OCI-LY1 (cell line): ENCODE results near the gene OCIAD2.

Source experiments
- CTCF ChIP-seq: fragments of 200-600 bp; sonication (generic), shearing (Covaris generic); IDR thresholded peaks from 2 replicates; pipeline ENCODE4 v1.5.1; 2017; ENCODE audit warnings: mild to moderate bottlenecking, antibody characterized with exemption, low read length, moderate library complexity, mixed read lengths
- EZH2 ChIP-seq: fragments of 200-600 bp; sonication (generic), shearing (Covaris generic); IDR thresholded peaks from 2 replicates; pipeline ENCODE4 v1.8.0; 2017; ENCODE audit warnings: borderline replicate concordance, mixed run types, mild to moderate bottlenecking, antibody characterized with exemption, low read length, moderate library complexity, mixed read lengths

DNA sequence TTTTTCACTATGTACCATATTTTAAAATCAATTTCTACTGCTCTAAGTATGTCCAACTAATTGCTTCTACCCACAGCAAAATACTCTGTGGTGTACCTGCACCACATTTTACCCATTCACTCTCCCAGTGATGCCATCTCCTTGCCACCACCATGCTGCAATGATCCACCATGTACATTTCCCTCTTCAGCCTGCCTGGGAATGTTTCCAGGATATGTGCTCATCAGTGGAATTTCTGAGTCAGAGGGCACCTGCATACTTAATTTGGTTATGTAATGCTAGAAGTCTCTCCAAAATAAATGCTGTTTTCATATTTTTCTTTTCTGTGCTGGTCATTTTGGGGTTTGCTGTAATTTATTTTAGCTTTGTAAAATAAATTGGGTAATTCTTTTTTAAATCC lies 33.2 kb upstream of the OCIAD2 start:
- TF ChIP-seq CTCF (no peak), EZH2 (no peak)
